HG03520 (cell line): ENCODE measurements around the gene GALNT13.

Experiments
- ATAC-seq: cut with Tn5 transposase; IDR thresholded peaks from one replicate; pipeline ENCODE4 v1.9.1; 2021; ENCODE audit warnings: mild to moderate bottlenecking, moderate library complexity; ENCODE audit not compliant: unreplicated experiment

Gene GALNT13

DNA sequence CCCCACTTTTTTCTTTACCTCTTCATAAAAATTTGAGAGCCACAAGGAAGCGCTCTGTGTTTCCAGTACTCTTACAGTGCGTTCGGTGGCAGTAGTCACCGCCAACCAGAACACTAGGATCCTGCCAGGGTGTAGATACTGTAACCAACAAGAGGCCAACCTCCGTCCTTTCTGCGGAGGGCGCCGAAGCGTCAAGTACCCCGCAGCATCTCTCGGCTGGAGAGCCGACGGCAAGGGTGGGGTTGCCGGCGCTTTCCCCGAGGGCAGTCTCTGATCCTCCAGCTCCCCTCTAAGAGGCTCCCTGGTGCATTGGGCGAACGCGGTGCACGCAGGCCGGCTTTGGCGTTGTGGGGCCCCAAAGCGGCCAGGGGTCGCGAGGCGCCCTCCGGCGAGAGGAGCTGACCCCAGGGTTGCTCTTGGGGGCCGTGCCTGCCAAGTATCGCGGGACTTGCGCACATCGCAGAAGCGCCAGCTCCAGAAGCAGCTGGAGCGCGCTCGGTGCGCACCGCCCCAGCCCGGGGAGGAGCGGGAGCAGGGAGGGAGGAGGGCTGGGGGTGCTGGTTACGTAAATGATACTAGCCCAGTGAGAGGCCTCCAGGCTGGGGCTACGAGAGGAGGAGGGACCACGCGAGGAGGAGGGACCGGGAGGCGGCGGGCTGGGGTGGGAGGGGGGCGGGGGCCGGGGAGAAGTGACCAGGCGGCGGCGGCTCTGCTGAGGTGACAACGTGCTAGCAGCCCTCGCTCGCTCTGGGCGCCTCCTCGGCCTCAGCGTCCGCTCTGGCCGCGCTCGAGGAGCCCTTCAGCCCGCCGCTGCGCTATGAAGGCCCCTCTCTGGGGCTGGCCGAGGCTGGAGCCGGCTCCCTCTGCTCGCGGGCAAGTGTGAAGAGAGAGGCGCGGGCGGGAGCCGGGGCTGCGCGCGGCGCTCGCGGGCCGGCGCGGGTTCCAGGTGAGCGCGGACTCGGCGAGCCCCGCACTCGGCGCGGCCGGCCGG is at the start of gene GALNT13:
TSS of gene GALNT13 (plus strand) at position 692 of the 991 bp plus-strand sequence.
- no peak for ATAC-seq

DNA sequence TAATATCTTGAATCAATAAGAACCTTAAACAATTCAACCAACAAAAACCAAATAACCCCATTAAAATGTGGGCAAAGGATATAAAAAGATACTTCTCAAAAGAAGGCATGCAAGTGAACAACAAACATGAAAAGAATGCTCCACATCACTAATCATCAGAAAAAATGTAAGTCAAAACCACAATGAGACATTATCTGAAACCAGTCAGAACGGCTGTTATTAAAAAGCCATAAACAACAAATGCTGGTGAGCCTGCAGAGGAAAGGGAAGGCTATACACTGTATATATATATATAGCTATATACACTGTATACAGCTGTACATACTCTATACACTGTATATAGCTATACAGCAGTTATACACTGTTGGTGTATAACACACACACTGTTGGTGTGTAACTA is 47.8 kb upstream of the GALNT13 start:
- ATAC-seq = no peak

DNA sequence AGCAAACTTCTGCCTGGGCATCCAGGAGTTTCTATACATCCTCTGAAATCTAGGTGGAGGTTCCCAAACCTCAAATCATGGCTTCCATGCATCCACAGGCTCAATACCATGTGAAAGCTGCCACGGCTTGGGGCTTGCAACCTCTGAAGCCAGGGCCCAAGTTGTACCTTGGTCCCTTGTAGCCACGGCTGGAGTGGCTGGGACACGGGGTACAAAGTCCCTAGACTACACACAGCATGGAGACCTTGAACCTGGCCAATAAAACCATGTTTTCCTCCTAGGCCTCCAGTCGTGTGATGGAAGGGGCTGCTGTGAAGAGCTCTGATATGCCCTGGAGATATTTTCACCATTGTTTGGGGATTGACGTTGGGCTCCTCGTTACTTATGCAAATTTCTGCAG is 43.4 kb upstream of the GALNT13 start:
- no peak for ATAC-seq

DNA sequence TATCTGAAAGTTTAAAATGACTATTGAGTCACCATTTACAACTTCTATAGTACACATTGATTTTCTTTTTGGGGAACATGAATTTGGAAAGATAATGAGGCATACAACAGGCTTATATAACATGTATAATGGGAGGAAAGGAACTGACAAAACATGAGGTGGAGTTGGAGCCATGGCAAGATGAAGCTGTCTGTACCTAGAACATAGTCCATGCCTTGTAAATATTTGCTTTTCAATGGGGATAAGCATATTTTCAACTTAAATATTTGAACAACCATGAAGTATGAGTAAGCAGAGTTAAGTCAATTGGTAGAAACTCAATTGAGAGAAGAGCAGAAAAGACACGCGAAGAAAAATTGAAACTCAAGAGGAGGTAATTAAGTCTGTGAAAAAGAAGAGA is 37.1 kb upstream of the GALNT13 start:
- ATAC-seq = no peak

DNA sequence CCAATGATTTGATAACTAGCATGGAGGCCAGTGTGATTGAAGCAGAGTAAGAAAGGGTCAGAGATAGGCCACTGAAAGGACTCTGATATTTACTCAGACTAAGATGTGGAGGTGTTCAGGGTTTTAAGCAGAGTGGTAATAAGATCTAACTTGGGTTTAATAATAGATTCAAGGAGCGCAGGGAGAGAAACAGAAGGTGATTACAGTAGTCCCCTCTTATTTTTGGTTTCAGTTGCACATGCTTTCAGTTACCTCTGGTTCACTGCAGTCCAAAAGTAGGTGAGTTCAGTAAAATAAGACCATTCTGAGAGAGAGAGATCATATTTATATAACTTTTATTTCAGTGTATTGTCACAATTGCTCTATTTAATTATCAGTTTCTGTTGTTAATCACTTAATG is 13.5 kb upstream of the GALNT13 start:
- ATAC-seq = no peak

DNA sequence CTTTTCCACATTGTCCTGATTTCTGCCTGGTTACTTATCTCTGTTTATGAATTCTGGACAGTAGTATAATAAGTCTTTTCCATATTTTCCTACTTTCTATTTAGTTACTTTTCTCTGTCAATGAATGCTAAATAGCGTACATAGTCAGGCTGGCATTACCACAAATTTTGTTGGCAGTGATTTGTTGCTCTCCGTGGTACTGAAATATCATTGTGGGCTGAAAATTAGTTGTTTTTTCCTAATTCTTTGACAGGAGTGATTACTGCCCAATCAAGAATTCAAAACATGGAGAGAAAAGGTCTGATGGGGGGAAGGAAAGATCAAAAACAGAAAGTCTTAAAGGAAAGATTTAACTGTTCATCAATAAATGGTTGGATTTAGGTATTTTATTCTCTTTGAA is 7.7 kb upstream of the GALNT13 start:
- no peak for ATAC-seq

DNA sequence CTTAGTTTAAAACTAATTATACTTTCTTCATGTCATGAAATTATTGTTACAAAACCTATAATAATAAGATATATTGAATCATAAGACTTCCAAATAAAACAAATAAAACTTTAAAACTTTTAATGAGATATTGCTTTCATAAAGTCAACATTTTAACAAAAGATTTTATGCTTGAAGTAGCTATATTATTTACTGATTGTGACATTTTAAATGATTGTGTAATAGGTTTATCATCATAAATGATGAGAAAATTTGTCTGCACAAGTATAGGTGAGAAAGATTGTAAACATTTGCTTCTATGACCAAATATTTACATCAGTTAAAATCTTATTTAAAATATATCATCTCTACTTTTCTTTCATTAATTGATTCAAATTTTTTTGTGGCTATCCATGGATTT is 5.1 kb upstream of the GALNT13 start:
- no peak for ATAC-seq

DNA sequence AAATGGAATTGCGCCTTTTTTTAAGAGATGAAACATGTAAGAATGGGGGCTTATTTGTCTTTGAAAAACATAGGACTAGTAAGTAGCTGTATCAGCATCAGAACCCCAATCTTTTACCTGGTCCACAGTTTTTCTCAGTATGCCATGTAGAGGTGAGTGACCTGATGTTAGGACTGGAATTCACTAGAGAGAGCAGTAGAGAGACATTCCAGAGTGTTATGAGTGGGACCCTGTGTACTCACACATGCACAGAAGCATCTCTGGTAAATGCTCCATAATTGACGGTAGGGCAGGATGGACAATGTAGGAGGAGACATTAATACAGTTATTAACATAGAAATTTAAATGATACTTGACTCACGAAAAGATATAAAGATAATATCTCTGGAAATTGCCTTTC is 1.4 kb upstream of the GALNT13 start:
- ATAC-seq = no peak

DNA sequence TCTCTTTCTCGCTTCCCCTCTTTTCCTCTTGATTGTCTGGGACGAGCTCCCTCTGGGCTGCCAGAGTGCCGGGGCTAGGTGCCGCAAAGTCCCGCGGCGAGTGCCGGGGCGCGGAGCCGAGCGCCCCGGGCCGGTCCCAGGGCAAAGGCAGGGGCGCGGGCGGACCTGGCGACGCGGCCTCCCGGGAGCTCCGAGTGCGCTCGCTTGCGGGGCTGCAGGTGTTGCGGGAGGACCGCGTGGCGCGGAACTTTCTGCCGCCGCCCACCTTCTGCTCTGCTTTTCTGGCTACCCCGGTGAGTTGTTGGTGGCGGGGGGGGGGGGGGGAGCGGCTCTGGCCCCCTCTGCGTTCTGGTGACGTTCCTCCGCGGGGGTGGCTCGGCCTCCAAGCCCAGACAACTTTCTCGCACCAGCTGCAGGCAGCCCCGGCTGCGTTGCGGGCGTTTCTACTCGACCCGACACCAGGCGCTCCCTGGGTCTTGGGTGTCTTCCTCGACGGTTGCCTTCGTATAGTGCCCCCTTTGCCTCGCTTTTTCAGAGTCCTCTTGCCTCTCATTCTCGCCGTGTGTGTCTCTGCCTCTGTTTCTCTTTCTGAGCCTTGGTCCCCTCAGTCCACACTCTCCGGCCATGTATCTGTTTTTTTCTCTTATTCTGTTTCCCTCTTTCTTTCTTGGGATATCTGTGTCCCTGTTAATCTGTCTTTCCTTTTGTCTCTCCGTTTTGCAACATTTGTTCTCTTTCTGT is 759 bp downstream of the GALNT13 start:
- no peak for ATAC-seq

DNA sequence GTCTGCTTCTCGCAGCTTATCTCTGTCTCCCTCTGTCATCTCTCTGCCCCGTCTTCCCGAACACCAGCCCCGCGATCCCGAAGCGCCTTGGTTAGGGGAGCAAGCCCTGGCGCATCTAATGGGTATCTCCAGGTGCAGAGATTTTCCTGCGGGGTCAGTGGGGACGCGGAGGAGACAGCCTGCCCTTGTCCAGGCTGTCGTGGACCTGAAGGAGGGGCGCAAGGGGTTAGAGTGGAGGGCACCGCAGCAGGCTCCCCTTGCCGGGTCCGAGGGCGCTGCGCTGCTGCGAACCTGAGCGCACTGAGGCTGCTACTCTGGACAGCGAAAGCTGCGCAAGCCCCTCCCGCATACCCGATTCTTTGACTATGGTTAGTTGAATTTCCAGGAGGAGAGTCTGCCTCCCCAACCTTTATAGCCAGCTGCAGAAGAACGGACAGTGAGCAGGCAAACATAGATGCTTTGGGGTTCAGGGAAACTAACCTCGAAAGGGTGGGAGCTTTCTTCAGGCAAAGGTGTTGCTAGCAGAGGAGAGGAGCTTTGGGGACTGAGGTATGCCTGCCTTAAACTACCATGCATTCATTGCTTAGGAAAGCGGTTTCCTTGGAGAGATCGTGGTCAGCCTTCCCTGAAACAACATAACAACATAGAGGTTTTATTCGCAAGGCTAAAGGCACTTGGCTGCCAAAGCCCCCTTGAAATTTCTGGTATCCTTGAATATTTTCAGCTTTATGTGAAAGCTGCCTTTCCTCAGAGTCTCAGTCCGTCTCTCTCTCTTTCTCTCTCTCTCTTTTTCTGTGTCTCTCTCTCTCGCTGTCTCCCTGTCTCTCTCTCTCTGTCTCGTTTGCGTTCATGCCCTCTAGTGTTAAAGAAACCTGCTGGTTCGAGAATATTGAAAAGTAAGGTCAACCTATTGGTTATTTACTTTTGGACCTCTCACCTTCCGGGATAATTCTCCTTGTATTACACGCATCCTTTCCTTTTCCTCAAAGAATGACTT is 1.6 kb downstream of the GALNT13 start:
- no peak for ATAC-seq

DNA sequence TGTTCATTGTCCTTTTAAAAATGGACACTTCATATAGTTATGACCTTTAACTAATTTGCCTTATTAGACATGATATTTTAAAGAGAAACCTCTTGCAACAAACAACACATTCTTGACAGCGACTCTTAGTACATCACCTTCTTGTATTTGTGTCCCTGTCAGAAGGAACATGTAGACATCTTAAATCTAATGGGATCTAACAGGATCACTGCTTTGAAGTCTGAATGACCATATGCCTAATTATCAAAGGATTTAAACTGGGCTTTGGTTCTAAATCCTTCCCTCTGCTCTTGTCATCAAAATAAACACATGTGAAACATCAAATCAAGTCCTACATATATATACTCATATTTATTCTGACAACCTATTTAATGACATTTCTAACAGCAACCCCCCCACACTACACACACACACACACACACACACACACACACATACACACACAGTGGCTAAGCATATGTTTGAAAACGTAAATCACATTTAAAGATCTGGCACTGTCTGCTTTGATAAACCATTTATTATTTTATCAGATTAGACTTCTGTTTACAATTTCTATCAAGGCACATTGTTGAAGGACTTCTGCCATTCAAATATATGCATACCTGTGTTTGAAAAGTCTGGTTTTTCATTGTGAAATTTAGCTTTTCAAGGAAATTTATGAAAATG is 4.2 kb downstream of the GALNT13 start:
- ATAC-seq = no peak

DNA sequence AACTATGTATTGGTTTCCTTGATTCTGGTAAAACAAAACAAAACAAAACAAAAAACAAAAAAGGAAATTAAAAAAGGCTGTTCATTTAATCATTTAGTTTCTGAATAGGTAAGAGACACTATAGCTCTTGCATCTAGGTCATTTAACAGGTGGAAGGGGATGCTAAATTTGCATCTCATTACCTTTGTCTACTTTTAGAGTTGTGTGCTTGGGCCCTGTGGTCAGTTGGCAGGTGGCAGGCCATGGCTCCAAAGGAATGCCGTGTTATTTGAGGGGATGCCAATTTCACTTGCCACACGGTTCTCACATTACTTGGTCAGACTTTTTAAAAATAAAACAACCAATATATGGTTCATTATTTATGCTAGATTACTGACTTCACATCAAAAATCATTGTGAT is 9.2 kb downstream of the GALNT13 start:
- ATAC-seq = no peak

DNA sequence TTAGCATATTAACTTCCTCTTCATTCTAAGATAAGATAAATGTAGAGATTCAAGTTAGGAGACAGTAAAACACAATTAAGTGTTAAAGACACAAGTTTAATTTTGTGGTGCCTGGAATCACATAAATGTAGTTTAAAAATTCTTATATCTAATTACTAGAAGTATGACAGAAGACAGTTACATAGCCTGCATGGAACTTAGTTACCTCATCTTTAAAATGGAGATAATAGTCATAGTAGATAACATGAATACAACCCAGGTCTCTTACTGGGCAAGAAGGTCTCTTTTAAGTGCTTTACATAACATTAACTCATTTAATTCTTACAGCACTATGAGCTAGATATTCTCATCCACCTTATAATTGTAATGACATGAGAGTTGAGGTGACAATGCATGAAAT is 15.1 kb downstream of the GALNT13 start:
- ATAC-seq = no peak

DNA sequence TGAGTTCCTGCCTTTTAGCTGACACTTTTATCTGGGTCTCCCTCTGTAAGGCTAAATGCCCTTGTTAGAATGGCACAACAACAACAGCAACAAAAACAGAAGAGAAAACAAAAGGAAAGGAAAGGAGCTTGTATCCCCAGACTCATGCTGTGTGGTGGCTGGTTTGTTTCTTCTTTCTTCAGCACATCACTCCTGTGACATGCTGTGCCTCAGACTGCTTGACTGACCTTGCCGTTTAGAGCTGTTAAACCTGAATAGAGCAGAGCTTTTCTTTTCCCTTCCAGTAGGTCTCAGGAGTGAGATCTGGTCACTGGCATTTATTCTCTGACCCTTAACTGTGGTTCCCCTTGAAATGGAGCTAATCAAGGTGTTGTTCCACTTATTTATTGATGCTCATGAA is 18.9 kb downstream of the GALNT13 start:
- ATAC-seq = no peak

DNA sequence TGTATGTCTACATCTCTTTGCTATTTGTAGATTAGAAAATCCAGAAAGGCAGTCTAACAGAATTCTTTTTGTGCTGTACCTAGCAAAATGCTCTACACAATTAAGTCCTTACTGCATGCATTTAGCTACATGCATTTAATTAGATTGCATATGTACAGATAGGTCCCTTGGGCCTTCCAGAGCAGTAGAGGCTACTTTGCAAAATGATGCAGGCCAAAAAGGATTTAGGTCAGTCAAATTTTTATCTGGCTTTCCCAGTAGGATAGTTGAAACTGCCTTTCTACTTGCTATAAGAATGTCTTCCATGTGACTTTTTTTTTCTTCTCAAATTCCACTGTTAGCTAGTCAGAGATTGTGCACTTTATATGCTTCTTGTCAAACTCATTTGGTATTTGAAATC is 19.3 kb downstream of the GALNT13 start:
- no peak for ATAC-seq

DNA sequence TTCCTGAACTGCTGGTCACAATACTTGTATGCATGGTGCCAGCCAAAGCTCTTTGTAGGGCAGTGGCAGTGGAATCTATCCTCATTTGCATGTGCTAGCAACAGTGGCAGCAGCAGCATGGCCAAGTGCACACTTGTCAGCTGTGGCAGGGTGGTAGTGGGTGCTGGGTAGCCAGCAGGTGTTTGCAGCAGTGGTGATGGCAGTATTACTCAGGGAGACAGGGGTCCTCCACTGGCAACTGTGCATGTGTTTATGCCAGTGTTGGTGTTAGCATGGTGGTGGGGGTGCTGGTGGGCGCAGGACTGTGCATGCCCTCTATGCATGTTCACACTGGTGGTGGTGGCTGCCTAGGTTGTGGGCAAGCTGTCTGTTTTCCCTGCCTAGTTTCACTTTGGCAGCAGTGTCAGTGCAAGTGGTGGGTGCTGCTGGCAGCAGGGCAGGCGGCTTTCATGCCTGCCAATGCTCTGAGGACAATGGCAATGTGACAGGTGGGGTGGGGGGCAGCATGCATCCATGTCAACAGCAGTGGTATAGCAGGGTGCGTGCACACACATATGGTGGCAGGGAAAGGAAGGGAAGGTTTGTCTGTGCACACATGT is 41.2 kb downstream of the GALNT13 start:
- ATAC-seq = no peak

DNA sequence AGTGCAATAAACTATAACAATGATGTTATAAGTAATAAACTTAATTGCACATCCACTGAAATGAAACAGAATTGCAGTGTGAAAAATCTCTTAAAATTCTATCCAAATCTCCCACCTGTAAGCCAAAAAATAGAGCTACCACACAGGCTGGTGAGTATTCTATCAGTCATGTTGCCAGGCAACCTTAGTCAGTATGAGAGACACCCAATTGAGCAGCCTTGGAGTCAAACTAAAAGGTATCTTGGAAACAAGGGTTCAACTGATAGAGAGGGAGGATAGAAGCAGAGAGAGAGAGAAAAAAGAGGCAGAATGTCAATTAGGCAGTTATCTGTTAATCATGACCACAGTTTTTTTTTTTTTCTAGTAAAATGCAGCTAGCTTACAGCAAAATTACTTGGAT is 45.8 kb downstream of the GALNT13 start:
- ATAC-seq = no peak

DNA sequence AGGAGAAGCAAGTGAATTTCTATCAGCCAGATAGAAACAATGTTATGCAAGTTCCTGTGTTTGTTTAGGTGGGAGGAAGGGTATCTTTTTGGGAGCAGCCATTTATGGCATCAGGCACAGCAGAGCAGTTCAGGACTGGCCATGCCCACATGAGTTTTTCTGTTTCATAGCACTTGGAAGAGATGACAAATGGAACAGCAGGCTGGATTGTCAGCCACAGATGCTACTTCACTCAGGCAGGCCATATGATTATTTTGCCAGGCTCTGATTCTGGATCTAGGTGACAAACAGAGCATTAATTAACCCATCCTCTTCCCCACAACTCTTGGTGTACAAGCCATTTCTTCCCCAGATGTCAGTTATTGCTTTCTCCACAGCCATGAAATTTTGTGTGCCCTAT is 63.8 kb downstream of the GALNT13 start:
- ATAC-seq = no peak

DNA sequence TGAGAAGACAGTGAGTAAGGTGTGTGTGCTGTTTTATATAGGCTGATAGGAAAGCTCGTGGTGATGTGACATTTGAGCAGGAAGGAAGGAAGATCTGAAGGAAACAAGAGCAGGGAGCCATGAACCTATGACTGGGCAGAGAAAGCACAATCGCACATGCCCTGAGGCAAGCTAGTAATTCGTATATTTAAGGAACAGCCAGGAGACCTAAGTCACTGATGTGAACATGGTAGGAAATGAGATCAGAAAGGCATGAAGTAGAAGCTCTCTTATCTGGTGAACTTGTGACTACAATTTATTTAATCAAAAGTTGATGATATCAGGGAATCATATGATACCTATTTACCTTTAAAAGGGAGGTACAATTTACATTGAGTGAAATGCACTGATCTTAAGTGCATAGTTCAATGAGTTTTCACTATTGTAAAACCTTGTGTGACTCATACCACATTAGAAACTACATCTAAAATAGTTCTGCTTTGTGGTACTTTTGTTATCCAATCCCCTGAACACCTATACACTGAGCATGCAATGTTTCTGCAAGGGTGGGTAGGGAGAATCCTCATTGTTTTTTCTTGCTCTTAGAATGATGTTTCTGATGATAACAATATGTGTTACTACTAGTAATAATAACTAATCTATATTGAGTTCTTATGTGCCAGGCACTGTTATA is 67.5 kb downstream of the GALNT13 start:
- no peak for ATAC-seq
